Middle frontal gyrus (tissue), 1 donor: ENCODE results near the gene MYO16.

ENCODE experiments used
- DNase-seq: peaks from one replicate; pipeline ENCODE4 v3.0.0-alpha.2; 2015; ENCODE audit warnings: low spot score; ENCODE audit errors: extremely low spot score

MYO16 gene

DNA sequence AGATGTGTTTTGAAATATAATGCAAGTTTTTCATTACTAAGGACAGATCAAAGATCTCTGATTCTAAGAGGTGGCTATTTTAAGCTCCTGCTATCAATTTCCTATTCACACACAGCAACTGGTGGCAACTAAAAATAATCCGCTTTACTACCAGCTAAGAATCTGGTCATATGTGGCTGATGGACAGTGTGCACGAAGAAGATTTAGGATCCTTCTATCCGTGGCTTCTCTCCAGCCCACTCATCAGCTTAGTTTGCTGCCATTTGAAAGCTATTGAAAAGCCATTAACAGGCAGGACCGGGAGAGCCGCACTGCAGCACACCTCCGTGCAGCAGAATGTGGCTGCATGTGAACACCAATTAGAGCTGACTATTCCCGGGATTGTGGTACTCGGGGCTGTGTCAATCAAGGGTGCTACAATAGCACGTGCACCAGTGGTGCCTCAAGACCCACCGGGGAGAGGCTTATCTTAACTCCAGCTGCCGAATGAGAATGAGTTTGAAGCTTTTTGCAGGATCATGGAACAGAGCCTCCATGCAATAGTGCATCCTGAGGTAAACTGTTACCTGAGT, at the start of gene MYO16:
Gene MYO16 (plus strand): TSS at position 431 of the 572 bp plus-strand sequence. CDS start 234 bp downstream, outside the sequence.
- no peak for DNase-seq

DNA sequence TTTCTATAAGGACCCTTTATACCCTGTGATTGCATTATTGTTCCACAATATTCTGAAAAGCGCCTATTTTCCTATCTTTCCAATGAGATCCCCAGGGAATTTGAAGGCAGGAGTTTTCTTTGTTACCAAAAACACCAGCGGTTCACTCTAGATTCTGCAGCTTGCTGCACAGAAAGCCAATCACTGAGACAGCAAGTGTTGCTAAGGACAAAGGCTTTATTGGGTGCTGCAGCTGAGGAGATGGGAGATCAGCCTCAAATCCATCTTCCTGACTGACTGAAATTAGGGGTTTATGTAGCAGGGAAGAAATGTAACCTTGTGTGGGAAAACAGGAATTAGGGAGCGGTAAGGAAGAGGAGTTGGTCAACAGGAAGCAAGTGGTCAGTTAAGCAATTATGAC, 42.6 kb upstream of the MYO16 start:
- no peak for DNase-seq

DNA sequence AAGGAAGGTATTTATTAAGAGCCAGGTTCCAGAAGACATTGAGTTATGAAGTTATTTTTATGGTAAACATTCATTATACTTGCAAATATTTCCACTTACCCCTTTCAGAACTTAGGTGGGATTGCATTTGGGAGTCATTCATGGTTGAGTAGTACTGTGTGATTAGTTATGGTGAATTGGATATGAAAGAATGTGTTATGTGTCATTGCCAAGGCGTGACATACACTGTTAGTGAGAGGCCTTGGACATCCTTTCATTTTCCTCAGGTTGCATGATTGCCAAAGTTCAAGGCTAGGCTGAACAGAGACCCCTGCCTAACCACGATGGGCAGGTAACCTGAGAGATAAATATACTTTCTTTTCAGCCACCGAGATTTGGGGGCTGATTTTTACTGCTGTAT, 40.9 kb upstream of the MYO16 start:
- no peak for DNase-seq

DNA sequence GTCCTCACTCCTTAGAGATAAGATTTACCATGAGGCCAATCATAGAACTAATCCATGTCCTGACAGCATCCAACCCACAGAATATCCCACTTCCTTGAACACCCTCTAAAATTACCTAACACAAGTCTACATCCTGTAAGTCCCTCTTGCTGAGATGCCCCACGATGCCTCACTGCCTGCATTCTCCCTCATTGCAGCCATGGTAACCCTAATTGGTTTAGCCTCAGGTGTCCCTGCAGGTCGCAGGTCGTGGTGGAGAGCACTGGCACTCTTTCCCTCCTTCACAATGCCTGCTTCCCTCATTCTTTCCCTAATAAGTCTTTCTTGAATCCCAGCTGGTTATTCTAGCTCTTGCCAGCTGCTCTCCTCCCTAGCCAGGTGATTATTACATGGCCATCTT, 35.3 kb upstream of the MYO16 start:
- DNase-seq, result no peak

DNA sequence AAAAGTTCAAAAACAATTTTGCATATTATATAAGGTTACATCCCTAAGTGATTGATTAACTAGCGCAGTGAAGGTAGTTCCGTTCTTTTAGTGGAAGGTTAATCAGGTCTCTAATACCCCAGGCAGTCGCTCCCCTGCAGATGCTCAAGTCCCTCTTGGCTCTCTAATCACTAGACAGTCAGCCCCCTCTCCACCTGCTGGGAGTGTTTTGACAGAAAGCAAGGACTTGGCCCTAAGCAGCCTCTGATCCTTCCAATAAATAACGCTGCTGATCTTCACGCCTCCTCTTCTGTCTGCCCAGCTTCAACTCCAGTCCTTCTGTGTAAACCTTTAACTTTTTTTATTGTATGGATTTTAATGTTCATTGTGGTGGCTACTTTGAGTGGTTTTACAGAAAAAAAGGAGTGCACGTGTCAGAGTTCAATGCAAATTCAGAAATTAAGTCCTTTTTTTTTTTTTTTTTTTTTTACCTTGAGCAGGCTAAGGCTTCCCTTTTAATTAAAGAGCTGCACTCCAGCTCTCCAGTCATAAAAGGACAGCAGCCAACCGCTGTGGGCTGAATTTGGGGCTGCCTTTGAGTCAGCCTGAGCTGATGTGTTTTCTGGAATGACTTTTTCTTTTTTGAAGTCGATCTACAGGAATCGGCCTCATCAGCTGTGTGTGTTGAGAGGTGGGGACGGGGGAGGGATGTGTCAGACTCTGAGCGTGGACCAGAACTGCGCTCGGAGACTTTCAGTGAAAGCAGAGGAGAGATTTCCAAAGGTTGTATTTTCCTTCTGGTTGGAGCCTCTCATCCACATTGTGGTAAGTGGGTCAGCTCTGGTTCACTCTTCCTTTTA, 33.8 kb upstream of the MYO16 start:
- no peak for DNase-seq

DNA sequence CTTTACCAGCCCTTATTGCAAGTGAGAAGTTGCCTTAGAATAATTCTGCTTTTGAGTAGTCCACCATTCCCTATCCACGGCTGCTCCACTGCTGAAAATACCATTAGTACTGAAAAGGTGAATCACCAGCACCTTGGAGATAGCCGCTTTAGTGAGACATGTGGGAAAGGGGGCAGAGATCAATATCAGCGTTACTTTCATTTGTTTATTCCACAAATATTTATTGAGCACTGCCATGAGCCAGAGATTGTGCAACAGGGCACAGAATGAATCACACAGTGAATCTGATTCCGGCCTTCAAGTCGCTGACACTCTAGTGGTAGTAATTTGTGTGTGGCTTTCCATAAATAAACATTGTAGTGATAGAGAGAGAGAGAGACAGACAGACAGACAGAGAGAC, 31.5 kb upstream of the MYO16 start:
- no peak for DNase-seq

DNA sequence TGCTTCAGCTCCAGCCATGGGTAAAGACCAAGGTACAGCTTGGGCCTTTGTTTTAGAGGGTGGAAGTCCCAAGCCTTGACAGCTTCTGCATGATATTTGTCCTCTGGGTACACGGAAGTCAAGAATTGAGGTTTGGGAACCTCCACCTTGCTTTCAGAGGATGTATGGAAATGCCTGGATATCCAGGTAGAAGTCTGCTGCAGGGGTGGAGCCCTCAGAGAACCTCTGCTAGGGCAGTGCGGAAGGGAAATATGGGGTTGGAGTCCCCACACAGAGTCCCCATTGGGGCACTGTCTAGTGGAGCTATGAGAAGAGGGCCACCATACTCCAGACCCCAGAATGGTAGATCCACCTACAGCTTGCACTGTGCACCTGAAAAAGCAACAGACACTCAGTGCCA, 23.0 kb upstream of the MYO16 start:
- no peak for DNase-seq

DNA sequence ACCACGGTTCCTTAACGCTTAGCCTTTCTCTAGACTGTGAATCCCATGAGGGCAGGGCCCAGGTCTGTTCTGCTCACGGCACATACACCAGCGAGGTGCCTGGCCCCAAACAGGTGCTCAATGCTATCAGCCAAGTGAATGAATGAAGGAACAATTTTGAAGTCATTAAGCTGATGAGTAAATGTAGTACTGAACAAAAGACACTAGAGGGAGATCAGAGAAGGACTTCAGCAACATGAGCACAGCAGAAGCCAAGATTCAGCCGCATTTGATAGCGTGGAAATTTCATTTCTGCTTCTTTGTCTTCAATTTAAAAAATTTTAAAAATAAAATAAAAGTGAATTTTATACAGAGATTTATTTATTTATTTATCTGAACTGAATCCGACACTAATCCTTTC, 20.1 kb upstream of the MYO16 start:
- DNase-seq, result no peak

DNA sequence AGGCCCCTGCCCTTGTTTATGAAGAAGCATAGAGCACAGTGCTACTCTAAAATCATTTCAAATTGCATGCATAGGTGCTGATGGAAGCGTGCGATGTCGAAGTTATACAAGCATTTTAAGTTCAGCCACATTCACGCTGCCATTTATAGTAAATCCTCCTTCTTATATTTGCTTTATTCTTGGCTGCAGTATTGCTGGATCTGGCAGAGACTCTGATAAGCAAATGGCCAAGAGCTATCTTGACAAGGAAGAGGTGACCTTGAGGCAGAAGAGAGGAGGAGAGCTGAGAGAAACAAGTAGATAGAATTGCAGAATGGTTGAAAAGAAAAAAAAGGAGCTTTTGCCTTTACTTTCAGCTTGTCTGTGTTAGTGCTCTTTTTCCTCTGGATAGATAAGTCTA, 18.9 kb upstream of the MYO16 start:
- no peak for DNase-seq

DNA sequence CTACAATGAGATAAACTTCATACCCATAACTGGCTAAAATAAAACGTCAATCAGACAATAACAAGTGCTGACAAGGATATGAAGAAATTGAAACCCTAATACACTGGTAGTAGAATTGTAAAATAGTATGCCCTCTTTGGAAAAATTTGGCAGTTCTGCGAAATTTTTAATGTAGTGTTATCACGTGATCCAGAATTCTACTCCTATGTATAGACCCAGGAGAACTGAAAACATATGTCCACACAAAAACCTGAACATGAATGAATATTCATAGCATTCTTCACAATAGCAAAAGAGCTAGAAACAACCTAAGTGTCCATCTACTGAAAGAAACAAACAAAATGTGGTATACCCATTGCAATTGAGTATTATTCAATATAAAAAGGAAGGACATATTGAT, 14.2 kb upstream of the MYO16 start:
- DNase-seq, result no peak

DNA sequence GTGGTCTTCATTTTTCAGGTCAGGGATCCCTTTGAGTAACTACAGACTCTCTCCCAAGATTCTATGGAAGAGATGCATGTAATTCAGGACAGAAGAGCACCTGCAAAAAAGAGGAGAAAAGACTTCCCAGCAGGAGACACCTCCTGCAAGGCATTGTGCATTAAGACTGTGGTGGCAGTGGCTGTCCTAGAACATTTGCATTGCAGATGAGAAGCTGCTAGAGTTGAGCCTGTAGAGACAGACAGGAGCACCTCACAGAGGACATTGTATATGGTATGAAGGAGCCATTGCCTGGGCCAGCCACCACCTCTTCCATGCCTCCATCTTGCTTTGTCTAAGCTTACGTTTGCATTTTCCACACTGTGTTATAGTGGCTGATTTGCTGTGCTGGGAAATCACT, 11.2 kb upstream of the MYO16 start:
- no peak for DNase-seq

DNA sequence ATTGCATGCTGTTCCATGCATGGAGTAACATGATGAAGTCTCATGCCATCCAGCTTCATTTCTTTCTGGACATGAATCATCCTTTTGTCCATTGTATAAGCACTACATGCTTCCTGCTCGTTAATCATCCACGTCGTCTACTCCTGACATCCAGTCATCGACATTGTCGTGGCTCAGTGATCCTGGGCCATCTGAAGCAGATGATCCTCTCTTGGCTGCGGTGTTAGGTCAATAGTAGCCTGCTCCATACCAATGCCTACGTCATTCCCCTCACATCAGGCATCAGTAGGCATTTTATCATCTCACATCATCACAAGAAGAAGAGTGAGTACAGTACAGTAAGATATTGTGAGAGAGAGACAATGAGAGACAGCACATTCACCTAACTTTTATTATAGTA, 7.9 kb upstream of the MYO16 start:
- DNase-seq, result no peak

DNA sequence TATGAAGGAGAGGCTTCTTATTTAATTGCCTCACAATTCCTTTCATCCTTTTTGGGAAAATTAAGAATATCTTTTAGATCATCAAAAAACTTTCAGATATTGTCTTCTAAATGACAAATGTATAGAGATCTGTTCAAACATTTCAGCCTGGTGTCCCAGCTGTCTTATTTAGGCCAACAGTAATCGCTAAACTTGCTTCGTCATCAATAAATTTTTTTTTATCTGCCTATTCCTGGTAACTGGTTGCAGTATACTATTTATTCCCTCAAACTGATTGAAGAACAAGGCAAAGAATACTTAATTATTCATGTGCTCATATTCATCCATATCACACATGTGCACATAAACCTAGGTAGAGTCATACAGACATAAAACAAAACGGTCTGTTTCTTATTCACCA, 5.3 kb upstream of the MYO16 start:
- DNase-seq, result no peak

DNA sequence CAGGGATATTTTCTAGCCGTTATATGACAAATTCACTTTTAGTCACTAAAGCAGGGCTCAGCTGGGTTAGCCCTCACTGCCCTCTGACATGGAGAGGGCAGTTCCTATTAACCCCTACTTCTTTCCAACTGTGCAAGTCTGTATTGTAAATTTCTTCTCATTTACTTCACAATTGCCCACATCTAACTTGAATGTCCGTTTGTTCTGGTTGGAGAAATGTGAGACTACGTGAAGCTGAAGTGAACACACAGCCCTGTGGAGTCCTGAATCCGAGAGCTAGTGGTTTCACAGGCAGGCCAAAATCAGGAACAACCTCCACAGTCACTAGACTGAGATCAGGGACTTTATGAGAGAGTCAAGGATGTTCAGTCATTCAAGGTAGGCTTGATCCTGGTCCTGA, 4.4 kb upstream of the MYO16 start:
- no peak for DNase-seq

DNA sequence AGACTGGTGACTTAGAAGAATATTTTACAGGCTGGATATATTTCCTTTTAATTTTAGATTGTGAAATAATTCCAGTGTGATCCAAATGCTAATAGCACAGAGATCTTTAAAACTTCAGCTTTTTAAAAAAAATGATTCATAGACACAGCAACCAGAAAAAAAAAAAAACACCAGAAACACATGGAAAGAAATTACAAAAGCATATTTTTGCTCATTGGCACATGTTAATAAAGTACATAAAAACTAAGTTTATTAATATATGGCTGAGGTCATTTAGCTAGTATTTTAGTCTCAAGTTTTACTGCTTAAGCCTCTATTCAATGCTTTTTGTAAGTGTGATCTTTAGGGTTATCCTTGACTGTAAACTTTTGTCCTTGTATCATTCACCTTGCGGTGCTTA, 577 bp downstream of the MYO16 start:
- no peak for DNase-seq

DNA sequence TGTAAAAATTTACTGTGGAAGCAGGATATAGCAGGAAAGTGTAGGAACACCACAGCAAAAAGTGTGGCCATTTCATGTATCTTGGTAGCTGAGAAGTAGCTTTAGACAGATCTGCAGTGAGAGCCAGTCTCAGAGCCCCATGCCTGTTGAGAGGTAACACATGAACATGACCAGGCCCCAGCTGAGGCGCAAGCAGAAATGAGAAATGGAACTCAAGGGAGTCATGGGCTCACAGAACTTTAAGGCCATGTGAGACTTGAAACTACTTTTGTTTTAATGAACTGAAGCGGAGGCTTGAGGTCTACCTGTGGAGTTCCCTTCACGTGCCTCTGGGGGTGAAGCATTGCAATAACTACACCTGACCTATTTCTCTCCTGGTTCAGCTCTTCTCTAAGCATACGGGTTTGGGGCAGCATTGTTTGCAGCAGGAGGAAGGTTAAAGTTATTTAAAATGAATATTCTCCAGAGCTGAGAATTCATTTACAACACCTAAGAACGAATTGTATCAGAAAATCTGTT, 3.3 kb downstream of the MYO16 start:
- DNase-seq, result no peak

DNA sequence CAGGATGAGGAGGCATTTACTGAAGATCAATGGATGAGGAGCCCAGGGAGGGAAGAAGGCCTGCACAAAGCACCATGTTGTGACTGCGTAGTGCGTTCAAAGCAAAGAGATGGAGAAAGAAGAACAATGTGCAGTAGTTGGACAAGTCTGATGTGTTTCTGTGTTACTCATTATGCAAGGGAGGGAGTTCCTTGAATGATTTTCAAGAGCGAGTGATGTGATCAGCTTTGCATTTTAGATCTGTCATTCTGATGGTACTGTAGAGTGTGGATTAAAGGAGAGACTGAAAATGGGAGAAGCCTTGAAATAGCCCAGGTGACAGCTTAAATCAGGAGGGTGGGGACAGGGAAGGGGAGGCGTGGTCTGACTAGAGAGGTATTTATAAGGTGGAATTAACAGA, 9.5 kb downstream of the MYO16 start:
- DNase-seq, result no peak

DNA sequence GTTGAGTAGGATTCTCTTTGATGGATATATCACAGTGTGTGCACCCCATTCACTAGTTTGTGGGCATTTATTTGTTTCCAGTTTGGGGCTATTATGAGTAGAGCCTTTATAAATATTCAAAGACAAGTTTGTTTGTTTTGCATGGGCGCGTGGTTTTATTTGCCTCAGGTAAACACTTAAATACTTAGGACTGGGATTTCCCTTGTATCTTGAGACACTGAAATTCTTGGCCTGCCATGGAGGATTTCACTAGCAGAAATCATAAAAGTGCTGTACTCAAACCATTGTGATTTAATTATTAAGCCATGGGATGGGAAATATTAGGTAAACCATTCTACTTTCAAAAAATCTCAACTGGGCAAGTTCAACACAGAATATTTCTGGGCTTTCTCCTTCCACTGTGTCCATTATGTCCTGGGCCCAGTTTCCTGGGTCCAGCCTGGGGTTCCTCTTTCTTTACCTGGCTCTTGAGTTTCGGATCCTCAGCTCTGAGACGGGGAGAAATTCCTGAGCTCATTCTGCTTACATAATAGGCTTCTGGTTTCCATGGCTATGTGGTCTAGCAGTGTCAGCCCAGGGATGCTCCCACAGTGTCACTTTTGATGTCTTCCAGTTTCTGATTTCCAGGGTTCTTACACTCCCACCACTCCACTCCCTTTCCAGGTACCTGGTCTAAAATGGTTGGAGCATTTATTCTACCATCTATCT, 14.4 kb downstream of the MYO16 start:
- no peak for DNase-seq

DNA sequence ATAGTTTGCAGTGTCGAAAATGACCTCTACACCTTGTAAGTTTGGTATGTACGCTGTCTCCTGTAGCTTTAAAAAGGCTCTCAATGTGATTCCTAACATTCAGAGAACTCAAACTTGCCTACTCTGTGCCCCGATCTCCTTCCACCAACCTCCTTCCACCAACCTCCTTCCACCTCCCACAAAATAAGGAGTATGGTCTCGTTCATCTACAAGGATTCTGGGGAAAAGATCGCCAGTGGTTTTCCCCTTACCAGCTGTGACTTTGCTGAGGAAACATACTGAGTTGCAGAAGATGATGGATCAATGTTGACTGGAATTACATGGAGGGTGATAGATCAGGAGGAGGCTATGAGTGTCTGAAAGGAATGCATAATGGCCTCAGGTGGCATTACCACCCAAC, 16.0 kb downstream of the MYO16 start:
- DNase-seq, result no peak

DNA sequence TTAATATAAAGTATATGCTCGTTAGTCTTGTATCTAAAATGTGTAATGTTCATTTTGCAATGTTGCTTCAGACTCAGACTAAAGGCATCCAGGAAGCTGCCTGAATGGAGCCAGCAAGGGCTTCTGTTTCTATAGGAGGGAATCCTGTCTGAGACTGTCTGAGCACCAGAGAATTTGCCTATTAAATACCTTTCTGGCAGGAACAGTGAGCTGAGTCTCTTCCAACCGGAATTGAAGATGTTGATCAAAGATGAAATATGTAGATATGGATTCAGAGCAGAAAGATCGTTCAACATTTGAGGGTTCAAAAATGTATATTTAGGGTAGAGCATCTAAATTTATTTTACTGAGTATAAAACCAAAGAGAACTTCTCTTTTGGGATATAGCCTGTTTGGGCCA, 20.9 kb downstream of the MYO16 start:
- DNase-seq, result no peak

DNA sequence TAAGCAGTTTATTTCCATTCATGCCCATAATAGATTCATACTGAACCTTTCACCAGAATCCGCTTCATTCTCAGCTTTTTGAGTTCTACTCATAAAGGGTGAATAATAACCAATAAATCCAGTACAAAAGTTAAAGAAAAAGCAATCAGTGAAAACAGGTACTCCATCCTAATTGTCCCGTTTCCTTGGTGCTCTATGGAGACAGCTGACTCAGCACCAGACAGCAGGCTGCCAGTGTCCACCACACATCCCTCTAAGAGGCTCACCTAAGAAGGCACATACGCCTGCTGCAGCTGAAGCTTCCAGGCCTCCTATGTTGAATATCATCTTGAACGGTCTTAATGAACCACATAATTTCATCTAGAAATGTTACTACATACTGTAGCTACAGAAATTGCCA, 27.3 kb downstream of the MYO16 start:
- no peak for DNase-seq

DNA sequence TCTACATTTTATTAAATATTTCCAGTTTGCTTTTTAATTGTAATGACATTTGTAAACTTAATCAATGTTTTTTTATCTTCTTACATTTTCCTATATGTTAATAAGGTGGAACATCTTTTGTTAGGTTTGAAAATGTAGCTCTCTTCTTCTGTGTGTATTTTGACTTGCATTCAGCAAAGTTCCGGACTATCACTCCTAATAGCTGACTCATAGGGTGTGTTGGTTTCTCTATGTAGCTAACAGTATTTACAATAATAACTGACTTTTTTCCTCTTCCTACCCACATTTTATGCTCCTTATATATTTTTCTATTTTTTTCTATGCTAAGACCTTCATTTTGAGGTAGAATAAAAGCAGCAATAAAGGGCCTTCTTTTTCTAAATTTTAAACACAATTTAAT, 28.1 kb downstream of the MYO16 start:
- no peak for DNase-seq
